Neural crest cell (in vitro differentiated cells): Measurements from ENCODE around the gene SF3B1. TPM values are rescaled to one million over a fixed set of nuclear protein-coding genes. Genes with fewer than 3 reads are reported as not detected.
A peak's percentile ranks its signal among the peaks of the same experiment; 100 is the strongest.
"Not testable (repeated sequence)": the region's sequence is repeated elsewhere in the genome, so short reads cannot be mapped to it uniquely, and the experiment has no call there.

Source experiments
- DNase-seq: peaks from one replicate; pipeline ENCODE4 v3.0.0; 2021; ENCODE audit warnings: low read depth, mixed read lengths, low spot score
- H3K27ac Mint-ChIP-seq: one replicate; pipeline ENCODE4 v1.8.0; 2021; ENCODE audit warnings: mild to moderate bottlenecking, mixed read lengths; ENCODE audit not compliant: unreplicated experiment
- H3K27me3 Mint-ChIP-seq: 2 replicates; pipeline ENCODE4 v1.8.0; 2021; ENCODE audit warnings: low read depth, mild to moderate bottlenecking, mixed read lengths
- H3K36me3 Mint-ChIP-seq: 2 replicates; pipeline ENCODE4 v1.8.0; 2021; ENCODE audit warnings: low read depth, mild to moderate bottlenecking, mixed read lengths
- H3K4me1 Mint-ChIP-seq: 2 replicates; pipeline ENCODE4 v1.8.0; 2021; ENCODE audit warnings: mixed read lengths
- H3K4me3 Mint-ChIP-seq: one replicate; pipeline ENCODE4 v1.8.0; 2021; ENCODE audit warnings: mild to moderate bottlenecking, mixed read lengths
- H3K9me3 Mint-ChIP-seq: 2 replicates; pipeline ENCODE4 v1.8.0; 2021; ENCODE audit warnings: mixed read lengths
- total RNA-seq: library from RNA; stranded (reverse); gene quantifications from 2 replicates; pipeline ENCODE4 v1.2.1, GENCODE V29; 2021
- TF ChIP-seq, protein P1 (sequence below): fragments of 200-600 bp; sonication (generic); conservative IDR thresholded peaks from 2 replicates; pipeline ENCODE4 v1.5.0; 2021; ENCODE audit warnings: antibody characterized with exemption, mild to moderate bottlenecking

Gene SF3B1
- total RNA-seq, 1 donor from 2014 or later: 323 TPM

DNA sequence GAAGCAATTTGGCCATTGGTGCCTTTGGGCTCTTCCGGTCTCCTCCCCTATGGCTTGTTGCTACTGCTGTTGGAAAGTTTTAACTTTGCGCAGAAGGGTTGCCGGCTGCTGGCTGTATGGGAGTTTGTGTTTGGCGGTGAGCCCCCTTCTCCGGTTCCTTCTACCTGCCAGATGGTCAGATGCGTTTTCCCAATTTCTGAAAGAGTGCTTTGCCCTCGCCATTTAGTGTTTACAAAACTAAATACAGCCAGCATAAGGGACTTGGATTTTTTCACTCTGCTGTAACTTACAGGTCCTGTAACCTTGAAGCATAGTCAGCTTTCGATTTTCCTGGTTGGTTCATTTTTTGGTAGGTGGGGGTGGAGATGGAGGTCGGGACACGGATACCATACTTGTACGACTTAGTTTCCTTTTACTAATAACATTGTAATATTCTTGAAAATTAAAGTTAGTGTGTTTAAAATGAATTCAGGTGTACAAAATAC is 19.1 kb upstream of the SF3B1 start:
- H3K4me1 Mint-ChIP-seq: peaks cover 23% of the 10 kb centered on the region
- TF ChIP-seq, protein P1, sequence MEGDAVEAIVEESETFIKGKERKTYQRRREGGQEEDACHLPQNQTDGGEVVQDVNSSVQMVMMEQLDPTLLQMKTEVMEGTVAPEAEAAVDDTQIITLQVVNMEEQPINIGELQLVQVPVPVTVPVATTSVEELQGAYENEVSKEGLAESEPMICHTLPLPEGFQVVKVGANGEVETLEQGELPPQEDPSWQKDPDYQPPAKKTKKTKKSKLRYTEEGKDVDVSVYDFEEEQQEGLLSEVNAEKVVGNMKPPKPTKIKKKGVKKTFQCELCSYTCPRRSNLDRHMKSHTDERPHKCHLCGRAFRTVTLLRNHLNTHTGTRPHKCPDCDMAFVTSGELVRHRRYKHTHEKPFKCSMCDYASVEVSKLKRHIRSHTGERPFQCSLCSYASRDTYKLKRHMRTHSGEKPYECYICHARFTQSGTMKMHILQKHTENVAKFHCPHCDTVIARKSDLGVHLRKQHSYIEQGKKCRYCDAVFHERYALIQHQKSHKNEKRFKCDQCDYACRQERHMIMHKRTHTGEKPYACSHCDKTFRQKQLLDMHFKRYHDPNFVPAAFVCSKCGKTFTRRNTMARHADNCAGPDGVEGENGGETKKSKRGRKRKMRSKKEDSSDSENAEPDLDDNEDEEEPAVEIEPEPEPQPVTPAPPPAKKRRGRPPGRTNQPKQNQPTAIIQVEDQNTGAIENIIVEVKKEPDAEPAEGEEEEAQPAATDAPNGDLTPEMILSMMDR: no peak
- no peaks in the 10 kb centered on the region for H3K36me3 Mint-ChIP-seq
- DNase-seq: no peak
- no peaks in the 10 kb centered on the region for H3K27me3 Mint-ChIP-seq
- peak overlapping the region; percentile 100 for H3K27ac Mint-ChIP-seq
- peak overlapping the region; percentile 99 for H3K4me3 Mint-ChIP-seq
- H3K9me3 Mint-ChIP-seq: no peaks in the 10 kb centered on the region

DNA sequence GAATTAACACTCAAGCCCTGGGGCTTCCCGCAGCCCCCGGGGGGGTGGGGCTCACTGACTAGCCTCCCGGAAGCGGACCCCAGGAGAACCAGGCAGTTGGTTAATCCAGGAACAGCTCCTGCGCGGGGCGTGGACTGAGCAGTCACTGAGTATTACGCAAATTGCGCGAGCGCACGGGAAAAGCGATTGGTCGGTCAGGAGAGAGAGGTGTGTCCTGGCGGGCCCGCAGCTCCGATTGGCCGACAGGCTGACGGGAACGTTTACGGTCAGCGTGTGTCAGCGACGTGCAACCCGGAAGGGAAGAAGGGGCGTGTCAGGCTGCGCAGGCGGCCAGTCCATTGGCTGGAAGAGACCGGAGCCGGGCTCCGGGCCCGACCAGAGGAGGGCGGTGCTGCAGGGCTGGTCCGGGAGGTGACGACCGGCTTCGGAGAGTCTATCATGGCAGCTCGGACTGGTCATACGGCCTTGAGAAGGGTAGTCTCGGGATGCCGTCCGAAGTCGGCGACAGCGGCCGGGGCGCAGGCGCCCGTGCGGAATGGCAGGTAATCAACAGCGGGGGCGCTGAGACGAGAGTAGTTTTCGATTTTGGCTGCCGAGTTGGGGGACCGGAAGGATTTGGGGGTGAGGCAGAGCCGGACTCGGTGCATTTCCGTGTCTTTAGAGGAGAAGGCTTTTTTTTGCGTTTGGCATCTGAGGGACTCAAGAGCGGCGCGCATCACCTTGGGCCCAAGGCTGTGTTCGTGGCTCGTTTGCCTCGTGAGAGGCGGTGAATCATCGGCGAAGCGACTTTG is 18.5 kb upstream of the SF3B1 start, which contains the start of gene COQ10B:
Gene COQ10B, plus strand, starts transcription at position 430 of the 791 bp plus-strand sequence. Its CDS starts 9 bp downstream, at position 439.
- peak within 1 kb of the TSS; percentile 99 for H3K4me3 Mint-ChIP-seq
- no peaks in the 10 kb centered on the region for H3K27me3 Mint-ChIP-seq
- TF ChIP-seq, protein P1: no peak
- H3K9me3 Mint-ChIP-seq: no peaks in the 10 kb centered on the region
- H3K27ac Mint-ChIP-seq: peak within 1 kb of the TSS; percentile 100
- H3K4me1 Mint-ChIP-seq: peaks cover 23% of the 10 kb centered on the region
- peak; percentile 92 for DNase-seq
- no peaks in the 10 kb centered on the region for H3K36me3 Mint-ChIP-seq

DNA sequence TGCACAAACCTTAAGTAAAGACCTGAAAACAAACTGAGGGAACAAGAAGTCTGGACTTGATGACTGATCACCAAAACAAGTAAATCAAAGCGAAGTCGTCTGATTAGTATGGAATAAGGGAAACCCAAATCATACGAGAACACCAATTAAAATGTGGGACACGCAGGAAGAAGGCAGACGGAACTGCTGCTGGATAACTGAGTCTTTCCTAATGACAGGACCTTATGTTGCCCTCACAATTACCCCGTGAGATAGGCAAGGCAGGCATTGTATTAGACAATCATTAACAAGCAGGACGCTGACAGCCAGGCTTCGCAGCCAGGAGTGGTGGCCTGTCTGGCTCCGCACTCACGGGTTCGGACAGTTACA is 17.9 kb upstream of the SF3B1 start:
- peak overlapping the region; percentile 99 for H3K4me3 Mint-ChIP-seq
- H3K36me3 Mint-ChIP-seq: no peaks in the 10 kb centered on the region
- peak overlapping the region; percentile 65 for H3K27ac Mint-ChIP-seq
- no peak for DNase-seq
- H3K27me3 Mint-ChIP-seq: no peaks in the 10 kb centered on the region
- H3K4me1 Mint-ChIP-seq: peaks cover 23% of the 10 kb centered on the region
- no peaks in the 10 kb centered on the region for H3K9me3 Mint-ChIP-seq
- TF ChIP-seq, protein P1: no peak

DNA sequence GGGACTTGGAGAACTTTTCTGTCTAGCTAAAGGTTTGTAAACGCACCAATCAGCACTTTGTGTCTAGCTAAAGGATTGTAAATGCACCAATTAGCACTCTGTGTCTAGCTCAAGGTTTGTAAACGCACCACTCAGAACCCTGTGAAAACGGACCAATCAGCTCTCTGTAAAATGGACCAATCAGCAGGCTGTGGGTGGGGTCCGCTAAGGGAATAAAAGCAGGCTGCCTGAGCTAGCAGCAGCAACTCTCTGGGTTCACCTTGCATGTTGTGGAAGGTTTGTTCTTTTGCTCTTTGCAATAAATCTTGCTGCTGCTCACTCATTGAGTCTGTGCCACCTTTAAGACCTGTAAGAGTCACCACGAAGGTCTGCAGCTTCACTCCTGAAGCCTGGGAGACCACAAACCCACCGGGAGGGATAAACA is 16.1 kb upstream of the SF3B1 start:
- not testable (repeated sequence) for H3K9me3 Mint-ChIP-seq, H3K27ac Mint-ChIP-seq, H3K36me3 Mint-ChIP-seq, DNase-seq, H3K27me3 Mint-ChIP-seq
- Mint-ChIP-seq H3K4me3 (peak overlapping the region; percentile 86), H3K4me1 (peaks cover 23% of the 10 kb centered on the region)

DNA sequence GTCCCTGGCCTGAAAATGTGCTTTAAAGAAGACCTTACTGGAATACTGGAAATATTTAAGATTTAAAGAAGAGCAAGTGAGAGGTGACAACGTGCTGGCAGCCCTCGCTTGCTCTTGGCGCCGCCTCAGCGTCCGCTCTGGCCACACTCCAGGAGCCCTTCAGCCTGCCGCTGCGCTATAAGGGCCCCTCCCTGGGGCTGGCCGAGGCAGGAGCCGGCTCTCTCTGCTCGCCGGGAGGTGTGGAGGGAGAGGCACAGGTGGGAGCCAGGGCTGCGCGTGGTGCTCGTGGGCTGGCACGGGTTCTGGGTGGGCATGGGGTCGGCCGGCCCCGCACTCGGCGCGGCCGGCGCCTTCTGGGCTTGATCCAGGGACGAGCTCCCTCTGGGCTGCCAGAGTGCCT is 15.6 kb upstream of the SF3B1 start:
- TF ChIP-seq, protein P1: no peak
- Mint-ChIP-seq H3K36me3 (no peaks in the 10 kb centered on the region), H3K27me3 (no peaks in the 10 kb centered on the region), H3K4me3 (no peak overlapping the region), H3K9me3 (no peaks in the 10 kb centered on the region), H3K27ac (no peak overlapping the region), H3K4me1 (peaks cover 23% of the 10 kb centered on the region)
- DNase-seq: no peak

DNA sequence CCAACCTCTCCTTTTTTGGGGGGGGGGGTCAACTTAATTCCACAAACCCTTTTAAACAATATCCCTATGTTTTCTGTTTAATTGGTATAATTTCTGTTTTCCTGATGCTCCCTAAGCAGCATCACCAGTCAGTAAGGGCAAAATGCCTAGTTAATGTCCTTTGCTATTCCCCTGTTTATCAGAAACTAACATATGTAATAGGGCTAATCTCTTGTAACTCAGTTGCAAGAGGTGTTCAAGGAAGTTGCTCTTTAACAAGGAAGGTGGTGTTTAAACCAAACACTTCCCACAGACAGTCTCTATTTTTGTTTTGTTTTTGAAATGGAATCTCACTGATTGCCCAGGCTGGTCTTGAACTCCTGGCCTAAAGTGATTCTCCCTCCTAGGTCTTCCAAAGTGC is 12.0 kb upstream of the SF3B1 start:
- Mint-ChIP-seq H3K9me3 (no peaks in the 10 kb centered on the region), H3K4me1 (peaks cover 4% of the 10 kb centered on the region), H3K4me3 (no peak overlapping the region), H3K27ac (no peak overlapping the region), H3K27me3 (no peaks in the 10 kb centered on the region), H3K36me3 (no peaks in the 10 kb centered on the region)
- TF ChIP-seq, protein P1: no peak
- no peak for DNase-seq
